Liver (tissue), 9 donors: ENCODE data around the gene FLNB. TPM values are rescaled to one million over a fixed set of nuclear protein-coding genes. Genes with fewer than 3 reads are reported as not detected.
A peak's percentile ranks its signal among the peaks of the same experiment; 100 is the strongest.

Source experiments
- DNase-seq: peaks from one replicate; pipeline ENCODE4 v3.0.0-alpha.2; 2017; ENCODE audit warnings: low spot score
- H3K27ac ChIP-seq, 2 donors: one replicate each; pipeline ENCODE4 v1.7.0; 2013; ENCODE audit warnings: inconsistent platforms in 2 of 2, low read length in 2 of 2, control low read depth in 1 of 2, low read depth in 1 of 2, mild to moderate bottlenecking in 1 of 2
- H3K27me3 ChIP-seq, 4 donors: one replicate each; pipeline versions ENCODE4 v1.6.1 to v1.7.0; 2013; ENCODE audit warnings: low read length in 3 of 4, inconsistent platforms in 1 of 4, mild to moderate bottlenecking in 1 of 4, moderate library complexity in 1 of 4; ENCODE audit not compliant: control insufficient read depth in 4 of 4, insufficient read depth in 4 of 4
- H3K36me3 ChIP-seq, 4 donors: one replicate each; pipeline versions ENCODE4 v1.6.1 to v1.7.0; 2013; ENCODE audit warnings: low read length in 3 of 4, mild to moderate bottlenecking in 3 of 4, low read depth in 1 of 4, moderate library complexity in 1 of 4; ENCODE audit not compliant: control insufficient read depth in 4 of 4, insufficient read depth in 3 of 4
- H3K4me1 ChIP-seq, 4 donors: one replicate each; pipeline versions ENCODE4 v1.6.1 to v1.7.0; 2013; ENCODE audit warnings: low read length in 3 of 4, mild to moderate bottlenecking in 3 of 4, moderate library complexity in 1 of 4; ENCODE audit not compliant: control insufficient read depth in 4 of 4, insufficient read depth in 4 of 4
- H3K4me3 ChIP-seq, 3 donors: one replicate each; pipeline versions ENCODE4 v1.6.1 to v1.7.0; 2013; ENCODE audit warnings: low read length in 3 of 3, control low read depth in 1 of 3, low read depth in 1 of 3, mild to moderate bottlenecking in 1 of 3
- H3K9ac ChIP-seq, 2 donors: one replicate each; pipeline ENCODE4 v1.7.0; 2013; ENCODE audit warnings: low read length in 2 of 2, mild to moderate bottlenecking in 2 of 2, moderate library complexity in 2 of 2, control low read depth in 1 of 2, low read depth in 1 of 2
- H3K9me3 ChIP-seq, 4 donors: one replicate each; pipeline versions ENCODE4 v1.6.1 to v1.7.0; 2013; ENCODE audit warnings: low read length in 3 of 4; ENCODE audit not compliant: control insufficient read depth in 4 of 4
- ATF3 ChIP-seq: IDR thresholded peaks from 2 replicates; pipeline ENCODE4 v1.6.1; 2016; ENCODE audit warnings: antibody characterized with exemption
- CTCF ChIP-seq: fragments of 150-350 bp; IDR thresholded peaks from 2 replicates; pipeline ENCODE4 v1.5.1; 2017; ENCODE audit warnings: improper control_type of control experiment, low read depth, low read length; ENCODE audit not compliant: missing input control
- EGR1 ChIP-seq, 2 donors: IDR thresholded peaks; 2 replicates each; pipeline ENCODE4 v1.6.1; 2016 to 2018; ENCODE audit warnings: antibody characterized with exemption in 2 of 2, low read depth in 2 of 2
- FOXA1 ChIP-seq: IDR thresholded peaks from 2 replicates; pipeline ENCODE4 v1.6.1; 2016; ENCODE audit warnings: antibody characterized with exemption
- FOXA2 ChIP-seq: IDR thresholded peaks from 2 replicates; pipeline ENCODE4 v1.6.1; 2016; ENCODE audit warnings: antibody characterized with exemption
- GABPA ChIP-seq, 2 donors: IDR thresholded peaks in 1 of 2; conservative IDR thresholded peaks in 1 of 2; 2 replicates each; pipeline ENCODE4 v1.6.1; 2016; ENCODE audit warnings: antibody characterized with exemption in 2 of 2, mild to moderate bottlenecking in 1 of 2, moderate library complexity in 1 of 2
- HNF4A ChIP-seq, 2 donors: conservative IDR thresholded peaks; 2 replicates each; pipeline ENCODE4 v1.6.1; 2016; ENCODE audit warnings: antibody characterized with exemption in 2 of 2, mild to moderate bottlenecking in 2 of 2
- HNF4G ChIP-seq: IDR thresholded peaks from 2 replicates; pipeline ENCODE4 v1.6.1; 2016; ENCODE audit warnings: antibody characterized with exemption
- JUND ChIP-seq, 2 donors: IDR thresholded peaks; 2 replicates each; pipeline ENCODE4 v1.6.1; 2016; ENCODE audit warnings: antibody characterized with exemption in 2 of 2
- MAX ChIP-seq: IDR thresholded peaks from 2 replicates; pipeline ENCODE4 v1.6.1; 2016; ENCODE audit warnings: antibody characterized with exemption
- NR2F2 ChIP-seq: IDR thresholded peaks from 2 replicates; pipeline ENCODE4 v1.6.1; 2016; ENCODE audit warnings: antibody characterized with exemption
- RAD21 ChIP-seq, 2 donors: IDR thresholded peaks; 2 replicates each; pipeline ENCODE4 v1.6.1; 2016; ENCODE audit warnings: antibody characterized with exemption in 2 of 2, mild to moderate bottlenecking in 2 of 2
- REST ChIP-seq: IDR thresholded peaks from 2 replicates; pipeline ENCODE4 v1.6.1; 2016; ENCODE audit warnings: antibody characterized with exemption, mild to moderate bottlenecking
- RXRA ChIP-seq, 2 donors: IDR thresholded peaks; 2 replicates each; pipeline ENCODE4 v1.6.1; 2017 to 2018; ENCODE audit warnings: antibody characterized with exemption in 2 of 2, mild to moderate bottlenecking in 1 of 2
- SP1 ChIP-seq: IDR thresholded peaks from 2 replicates; pipeline ENCODE4 v1.6.1; 2018; ENCODE audit warnings: antibody characterized with exemption, mild to moderate bottlenecking
- TAF1 ChIP-seq: conservative IDR thresholded peaks from 2 replicates; pipeline ENCODE4 v1.6.1; 2016; ENCODE audit warnings: antibody characterized with exemption, mild to moderate bottlenecking
- YY1 ChIP-seq: IDR thresholded peaks from 2 replicates; pipeline ENCODE4 v1.6.1; 2016; ENCODE audit warnings: antibody characterized with exemption, mild to moderate bottlenecking
- ZBTB33 ChIP-seq: IDR thresholded peaks from 2 replicates; pipeline ENCODE4 v1.6.1; 2016; ENCODE audit warnings: antibody characterized with exemption
- WGBS: extraction: QIAGEN DNeasy Blood & Tissue Kit; methylation state at CpG from one replicate; pipeline ENCODE4 v1.1.7; 2013; 5-methylcytosine and 5-hydroxymethylcytosine counted together
- polyA plus RNA-seq, 2 donors: library from polyadenylated mRNA; stranded (reverse) in 1 of 2; unstranded in 1 of 2; fragments of 200-250 nt in 1 of 2; fragments of >200 nt in 1 of 2; fragmentation: Nextera tagmentation in 1 of 2; extraction: Ambion mirVana in 1 of 2; gene quantifications; one replicate each; pipeline versions ENCODE4 v1.2.1 to v1.2.3, GENCODE V29; 2013 to 2015
- total RNA-seq, 2 donors: library from RNA; depleted of rRNA; stranded (reverse); fragments of >200 nt; gene quantifications; one replicate each; pipeline ENCODE4 v1.2.3, GENCODE V29; 2014
- donor health status: healthy.
- donor health status: healthy.
- donor health status: healthy.
- donor health status: healthy.
- donor health status: healthy.

Gene FLNB
- total and polyA plus RNA-seq, 4 donors, result 22.9 to 124 (median 44.3) TPM

- Histone ChIP-seq H3K27ac (peak overlapping the region; percentile 85 to 91), H3K4me3 (no peak overlapping the region), H3K27me3 (no peaks in the 10 kb centered on the region), H3K4me1 (peaks cover 15 to 47% (median 32%) of the 10 kb centered on the region in 4 donors), H3K9ac (peak overlapping the region; percentile 10 to 18), H3K9me3 (no peaks in the 10 kb centered on the region), H3K36me3 (no peaks in the 10 kb centered on the region)
- WGBS, result 22% methylated on average over 8 of the region's 8 CpGs
- peak; percentile 8 for TF ChIP-seq SP1
- TF ChIP-seq GABPA (IDR thresholded peaks at IDR 0.05 in 1 of 2, conservative IDR thresholded peaks at IDR 0.05 in 1 of 2), result no peak
- no peak for TF ChIP-seq HNF4G
- no peak for TF ChIP-seq FOXA2
- no peak for TF ChIP-seq MAX
- no peak for TF ChIP-seq TAF1
- TF ChIP-seq YY1, result no peak
- peak; percentile 37 to 59 for TF ChIP-seq HNF4A (conservative IDR thresholded peaks at IDR 0.05)
- no peak for TF ChIP-seq EGR1 (IDR thresholded peaks at IDR 0.05; ENCODE audit: low read depth in 2 of 2)
- peak; percentile 80 for TF ChIP-seq REST
- no peak for TF ChIP-seq ZBTB33
- no peak for TF ChIP-seq CTCF
- TF ChIP-seq JUND (IDR thresholded peaks at IDR 0.05), result peak; percentile 40 to 76
- TF ChIP-seq RXRA (IDR thresholded peaks at IDR 0.05), result peak in 1 of 2 donors; percentile 54
- TF ChIP-seq NR2F2, result no peak
- peak; percentile 15 for TF ChIP-seq ATF3
- no peak for TF ChIP-seq FOXA1
- TF ChIP-seq RAD21 (IDR thresholded peaks at IDR 0.05), result peak in 1 of 2 donors; percentile 21
- no peak for DNase-seq
These were observed 44.4 kb downstream of the FLNB start for GRCh38 chr3:58052373-58053273.
